Astrocyte (in vitro differentiated cells and primary cell): ENCODE results near the gene RCE1.

Experiments used
- EZH2 ChIP-seq: IDR thresholded peaks from 2 replicates; pipeline ENCODE4 v1.6.1; 2012; ENCODE audit warnings: mild to moderate bottlenecking, low read length, inconsistent platforms; ENCODE audit not compliant: insufficient read depth
- TF ChIP-seq, protein P1 (sequence below): IDR thresholded peaks from 2 replicates; pipeline ENCODE4 v1.5.1; 2011; ENCODE audit warnings: low read depth, mild to moderate bottlenecking, inconsistent platforms, low read length, moderate library complexity; ENCODE audit not compliant: insufficient read depth

DNA sequence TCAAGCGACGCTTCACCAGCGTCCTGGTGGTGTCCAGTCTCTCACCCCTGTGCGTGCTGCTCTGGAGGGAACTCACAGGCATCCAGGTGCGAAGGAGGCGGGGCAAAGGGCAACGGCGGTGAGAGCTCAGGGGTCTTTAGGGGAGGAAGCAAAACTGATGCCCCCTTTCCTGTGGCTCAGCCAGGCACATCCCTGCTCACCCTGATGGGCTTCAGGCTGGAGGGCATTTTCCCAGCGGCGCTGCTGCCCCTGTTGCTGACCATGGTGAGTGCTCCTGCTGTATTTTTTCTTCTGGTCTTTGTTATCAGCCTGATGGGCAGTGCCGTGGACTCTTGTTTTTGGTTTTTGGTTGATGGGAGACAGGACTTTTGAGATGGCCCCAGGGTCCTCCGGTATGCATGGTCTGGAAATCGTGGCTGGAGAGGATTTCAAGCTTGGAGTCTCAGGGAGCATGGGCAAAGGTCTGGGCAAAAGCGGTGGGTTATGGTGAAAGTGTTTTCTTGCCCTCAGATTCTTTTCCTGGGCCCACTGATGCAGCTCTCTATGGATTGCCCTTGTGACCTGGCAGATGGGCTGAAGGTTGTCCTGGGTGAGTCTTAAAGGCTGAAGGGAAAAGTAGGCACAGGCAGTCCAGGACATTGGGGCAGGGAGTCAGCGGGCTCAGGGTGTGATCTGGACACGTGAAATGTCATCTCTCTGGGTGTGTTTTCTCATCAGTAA lies 695 bp downstream of the RCE1 start:
- TF ChIP-seq EZH2: no peak
- TF ChIP-seq, protein P1, sequence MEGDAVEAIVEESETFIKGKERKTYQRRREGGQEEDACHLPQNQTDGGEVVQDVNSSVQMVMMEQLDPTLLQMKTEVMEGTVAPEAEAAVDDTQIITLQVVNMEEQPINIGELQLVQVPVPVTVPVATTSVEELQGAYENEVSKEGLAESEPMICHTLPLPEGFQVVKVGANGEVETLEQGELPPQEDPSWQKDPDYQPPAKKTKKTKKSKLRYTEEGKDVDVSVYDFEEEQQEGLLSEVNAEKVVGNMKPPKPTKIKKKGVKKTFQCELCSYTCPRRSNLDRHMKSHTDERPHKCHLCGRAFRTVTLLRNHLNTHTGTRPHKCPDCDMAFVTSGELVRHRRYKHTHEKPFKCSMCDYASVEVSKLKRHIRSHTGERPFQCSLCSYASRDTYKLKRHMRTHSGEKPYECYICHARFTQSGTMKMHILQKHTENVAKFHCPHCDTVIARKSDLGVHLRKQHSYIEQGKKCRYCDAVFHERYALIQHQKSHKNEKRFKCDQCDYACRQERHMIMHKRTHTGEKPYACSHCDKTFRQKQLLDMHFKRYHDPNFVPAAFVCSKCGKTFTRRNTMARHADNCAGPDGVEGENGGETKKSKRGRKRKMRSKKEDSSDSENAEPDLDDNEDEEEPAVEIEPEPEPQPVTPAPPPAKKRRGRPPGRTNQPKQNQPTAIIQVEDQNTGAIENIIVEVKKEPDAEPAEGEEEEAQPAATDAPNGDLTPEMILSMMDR: no peak
